HG03025 (cell line): ENCODE data around the gene NR1H2.

ENCODE experiments used
- ATAC-seq: cut with Tn5 transposase; IDR thresholded peaks from one replicate; pipeline ENCODE4 v1.9.1; 2021; ENCODE audit warnings: mild to moderate bottlenecking, moderate library complexity; ENCODE audit not compliant: unreplicated experiment, low FRiP score

NR1H2 gene

DNA sequence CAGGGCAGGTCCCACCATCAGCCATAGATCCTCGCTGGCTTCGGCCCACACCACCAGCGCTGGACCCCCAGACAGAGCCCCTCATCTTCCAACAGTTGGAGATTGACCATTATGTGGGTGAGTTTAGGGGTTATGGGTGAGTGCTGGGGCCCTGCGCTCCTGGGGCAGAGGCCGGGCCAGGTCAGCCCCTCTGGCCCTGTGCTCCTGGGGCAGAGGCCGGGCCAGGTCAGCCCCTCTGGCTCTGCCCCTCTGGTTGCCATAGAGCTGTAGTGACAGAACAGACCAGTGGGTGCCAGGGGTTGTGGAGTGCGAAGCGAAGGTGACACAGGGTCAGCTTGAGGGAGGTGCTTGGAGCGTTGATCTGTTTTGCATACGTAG, 23.1 kb downstream of the NR1H2 start:
- no peak for ATAC-seq

DNA sequence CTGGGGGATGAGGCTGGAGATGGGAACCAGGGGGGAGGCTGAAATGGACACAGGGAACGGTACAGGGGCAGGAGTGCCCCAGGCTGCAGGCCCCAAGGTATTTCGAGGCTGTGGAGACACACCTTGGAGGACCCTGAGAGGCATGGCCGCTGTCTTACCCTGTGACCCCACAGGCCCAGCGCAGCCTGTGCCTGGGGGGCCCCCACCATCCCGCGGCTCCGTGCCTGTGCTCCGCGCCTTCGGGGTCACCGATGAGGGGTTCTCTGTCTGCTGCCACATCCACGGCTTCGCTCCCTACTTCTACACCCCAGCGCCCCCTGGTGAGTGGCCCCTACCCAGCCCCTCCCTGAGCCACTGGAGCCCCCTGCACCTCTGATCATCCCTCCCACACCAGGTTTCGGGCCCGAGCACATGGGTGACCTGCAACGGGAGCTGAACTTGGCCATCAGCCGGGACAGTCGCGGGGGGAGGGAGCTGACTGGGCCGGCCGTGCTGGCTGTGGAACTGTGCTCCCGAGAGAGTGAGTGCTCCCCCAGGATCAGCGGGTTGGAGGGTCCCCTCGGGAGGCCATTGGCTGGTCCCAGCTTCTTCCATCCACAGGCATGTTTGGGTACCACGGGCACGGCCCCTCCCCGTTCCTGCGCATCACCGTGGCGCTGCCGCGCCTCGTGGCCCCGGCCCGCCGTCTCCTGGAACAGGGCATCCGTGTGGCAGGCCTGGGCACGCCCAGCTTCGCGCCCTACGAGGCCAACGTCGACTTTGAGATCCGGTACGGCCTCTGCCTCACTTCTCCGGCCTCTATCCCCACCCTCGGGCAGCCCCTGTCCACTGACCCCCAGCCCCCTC, 25.6 kb downstream of the NR1H2 start:
- ATAC-seq, result no peak

DNA sequence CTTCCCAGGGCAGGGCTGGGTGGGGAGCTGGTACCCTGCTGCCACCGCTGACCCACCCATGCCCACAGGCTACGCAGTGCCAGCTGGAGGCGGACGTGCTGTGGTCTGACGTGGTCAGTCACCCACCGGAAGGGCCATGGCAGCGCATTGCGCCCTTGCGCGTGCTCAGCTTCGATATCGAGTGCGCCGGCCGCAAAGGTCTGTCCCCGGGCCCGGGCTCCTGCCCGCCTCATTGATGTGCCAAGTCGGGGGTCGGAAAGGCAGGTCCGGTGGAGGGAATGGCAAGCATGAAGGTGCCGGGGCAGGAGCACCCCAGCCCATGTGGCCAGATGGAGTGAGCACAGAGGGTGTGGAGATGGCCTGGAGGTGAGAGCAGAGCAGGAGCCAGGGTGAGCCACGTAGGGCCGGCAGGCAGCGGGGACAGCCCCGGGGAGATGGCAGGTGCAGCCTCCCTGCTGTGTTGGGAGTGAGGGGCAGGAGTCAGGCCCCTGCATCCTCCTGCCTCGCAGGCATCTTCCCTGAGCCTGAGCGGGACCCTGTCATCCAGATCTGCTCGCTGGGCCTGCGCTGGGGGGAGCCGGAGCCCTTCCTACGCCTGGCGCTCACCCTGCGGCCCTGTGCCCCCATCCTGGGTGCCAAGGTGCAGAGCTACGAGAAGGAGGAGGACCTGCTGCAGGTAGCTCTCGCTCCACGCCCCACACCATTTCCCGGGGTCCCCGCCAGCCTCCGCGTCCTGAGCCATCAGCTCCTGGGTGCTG, 26.5 kb downstream of the NR1H2 start:
- ATAC-seq, result no peak

DNA sequence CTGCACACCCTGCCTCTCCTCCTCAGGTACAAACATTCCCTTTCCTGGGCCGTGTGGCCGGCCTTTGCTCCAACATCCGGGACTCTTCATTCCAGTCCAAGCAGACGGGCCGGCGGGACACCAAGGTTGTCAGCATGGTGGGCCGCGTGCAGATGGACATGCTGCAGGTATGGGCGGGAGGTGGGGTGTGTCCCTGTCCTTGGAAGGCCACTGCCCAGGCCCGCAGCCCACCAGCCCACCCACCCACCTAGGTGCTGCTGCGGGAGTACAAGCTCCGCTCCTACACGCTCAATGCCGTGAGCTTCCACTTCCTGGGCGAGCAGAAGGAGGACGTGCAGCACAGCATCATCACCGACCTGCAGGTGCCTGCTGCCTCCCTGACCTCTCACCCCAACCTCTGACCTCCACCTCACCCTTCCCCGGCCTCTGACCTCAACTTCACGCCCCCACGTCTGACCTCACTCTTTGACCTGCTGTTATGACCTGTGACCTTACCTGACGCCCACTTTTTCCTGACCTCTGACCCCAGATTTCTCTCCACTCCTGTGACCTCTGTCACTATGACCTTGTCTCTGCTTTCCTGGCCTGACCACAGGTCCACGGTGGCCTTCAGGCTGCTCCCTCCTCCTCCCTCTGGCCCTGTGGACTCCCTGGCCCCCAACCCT, 30.0 kb downstream of the NR1H2 start:
- no peak for ATAC-seq

DNA sequence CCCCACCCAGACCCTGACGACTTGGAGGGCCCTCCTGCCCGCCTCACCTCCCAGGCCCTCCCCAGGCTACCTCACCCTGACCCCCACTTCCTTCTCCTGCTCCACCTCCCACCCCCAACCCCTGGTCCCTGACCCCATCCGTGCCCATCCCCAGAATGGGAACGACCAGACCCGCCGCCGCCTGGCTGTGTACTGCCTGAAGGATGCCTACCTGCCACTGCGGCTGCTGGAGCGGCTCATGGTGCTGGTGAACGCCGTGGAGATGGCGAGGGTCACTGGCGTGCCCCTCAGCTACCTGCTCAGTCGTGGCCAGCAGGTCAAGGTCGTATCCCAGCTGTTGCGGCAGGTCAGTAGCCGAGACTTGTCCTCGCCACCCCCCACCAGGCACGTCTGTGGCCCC, 30.6 kb downstream of the NR1H2 start:
- ATAC-seq, result no peak

DNA sequence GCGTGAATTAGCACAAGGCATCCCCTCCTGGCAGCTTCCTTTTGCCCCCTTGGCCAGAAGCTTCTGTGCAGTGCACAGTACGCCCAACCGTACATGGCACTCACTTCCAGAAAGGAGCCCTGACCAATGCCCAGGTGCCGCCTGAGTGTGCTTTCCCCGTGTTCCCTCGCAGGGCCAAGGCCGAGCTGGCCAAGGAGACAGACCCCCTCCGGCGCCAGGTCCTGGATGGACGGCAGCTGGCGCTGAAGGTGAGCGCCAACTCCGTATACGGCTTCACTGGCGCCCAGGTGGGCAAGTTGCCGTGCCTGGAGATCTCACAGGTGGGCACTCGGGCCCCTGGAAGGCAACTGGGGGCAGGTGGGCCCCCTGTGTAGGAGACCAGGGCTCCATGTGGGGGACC, 33.1 kb downstream of the NR1H2 start:
- no peak for ATAC-seq

DNA sequence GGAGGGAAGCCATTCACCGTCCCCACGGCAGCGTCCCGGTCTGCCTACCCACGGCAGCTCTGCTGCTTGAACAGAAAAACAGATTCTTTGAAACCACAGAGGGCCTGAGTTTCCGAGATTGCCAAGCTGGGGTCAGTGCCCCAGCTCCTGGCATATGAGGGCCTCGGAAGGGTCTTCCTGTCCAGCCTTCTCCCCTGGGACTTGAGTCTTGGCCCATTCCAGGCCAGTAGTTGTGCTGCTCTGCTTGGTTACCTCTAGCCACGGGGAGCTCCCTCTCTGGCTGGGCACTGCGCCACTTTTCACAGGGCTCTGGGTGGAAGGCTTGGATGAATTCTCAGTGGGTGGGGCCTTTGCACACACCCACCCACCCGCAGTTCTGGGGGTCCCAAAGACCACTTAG, 33.9 kb downstream of the NR1H2 start:
- no peak for ATAC-seq

DNA sequence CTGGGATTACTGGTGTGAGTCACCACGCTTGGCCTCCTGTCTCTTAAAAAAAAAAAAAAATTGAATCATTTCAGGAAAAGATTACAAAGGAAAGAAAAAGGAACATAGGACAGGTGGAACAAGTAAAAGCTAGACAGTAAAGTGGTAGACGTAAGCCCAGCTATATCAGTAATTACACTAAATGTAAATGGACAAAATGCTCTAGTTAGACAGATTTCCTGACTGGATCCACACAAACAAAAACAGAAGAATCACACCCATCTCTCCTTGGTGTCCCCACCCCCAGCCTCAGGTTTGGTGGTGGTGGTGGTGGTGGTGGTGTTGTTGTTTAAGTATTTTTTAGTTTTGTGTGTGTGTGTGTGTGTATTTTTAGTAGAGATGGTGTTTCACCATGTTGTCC, 36.2 kb downstream of the NR1H2 start:
- ATAC-seq, result no peak

DNA sequence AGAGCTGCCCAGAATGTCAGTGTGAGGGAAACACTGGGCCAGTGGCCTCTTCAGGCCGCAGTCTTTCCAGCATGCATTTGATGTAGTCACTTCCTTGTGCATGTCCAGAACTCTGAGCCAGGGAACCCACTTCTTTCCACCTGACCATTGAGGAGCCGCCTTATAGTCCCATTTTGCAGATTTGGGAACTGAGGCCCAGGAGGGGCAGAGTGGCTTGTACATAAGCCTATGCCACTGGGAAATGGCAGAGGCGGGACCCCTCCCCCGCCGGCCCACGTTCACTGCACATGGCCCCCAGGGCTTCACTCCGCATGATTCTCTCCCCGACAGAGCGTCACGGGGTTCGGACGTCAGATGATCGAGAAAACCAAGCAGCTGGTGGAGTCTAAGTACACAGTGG, 36.8 kb downstream of the NR1H2 start:
- no peak for ATAC-seq

DNA sequence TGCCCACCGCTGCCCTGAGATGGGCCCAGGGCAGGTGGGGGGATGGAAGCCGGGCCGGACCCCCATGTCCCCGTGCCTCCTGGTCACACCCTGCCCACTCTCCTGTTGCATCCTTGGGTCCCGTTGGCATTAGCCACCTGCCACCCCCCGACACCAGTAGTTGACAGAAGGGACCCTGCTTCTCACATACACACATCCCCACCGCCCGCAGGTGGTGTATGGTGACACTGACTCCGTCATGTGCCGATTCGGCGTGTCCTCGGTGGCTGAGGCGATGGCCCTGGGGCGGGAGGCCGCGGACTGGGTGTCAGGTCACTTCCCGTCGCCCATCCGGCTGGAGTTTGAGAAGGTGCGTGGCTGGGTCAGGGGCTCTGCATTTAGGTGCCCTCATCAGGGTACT, 37.3 kb downstream of the NR1H2 start:
- no peak for ATAC-seq

DNA sequence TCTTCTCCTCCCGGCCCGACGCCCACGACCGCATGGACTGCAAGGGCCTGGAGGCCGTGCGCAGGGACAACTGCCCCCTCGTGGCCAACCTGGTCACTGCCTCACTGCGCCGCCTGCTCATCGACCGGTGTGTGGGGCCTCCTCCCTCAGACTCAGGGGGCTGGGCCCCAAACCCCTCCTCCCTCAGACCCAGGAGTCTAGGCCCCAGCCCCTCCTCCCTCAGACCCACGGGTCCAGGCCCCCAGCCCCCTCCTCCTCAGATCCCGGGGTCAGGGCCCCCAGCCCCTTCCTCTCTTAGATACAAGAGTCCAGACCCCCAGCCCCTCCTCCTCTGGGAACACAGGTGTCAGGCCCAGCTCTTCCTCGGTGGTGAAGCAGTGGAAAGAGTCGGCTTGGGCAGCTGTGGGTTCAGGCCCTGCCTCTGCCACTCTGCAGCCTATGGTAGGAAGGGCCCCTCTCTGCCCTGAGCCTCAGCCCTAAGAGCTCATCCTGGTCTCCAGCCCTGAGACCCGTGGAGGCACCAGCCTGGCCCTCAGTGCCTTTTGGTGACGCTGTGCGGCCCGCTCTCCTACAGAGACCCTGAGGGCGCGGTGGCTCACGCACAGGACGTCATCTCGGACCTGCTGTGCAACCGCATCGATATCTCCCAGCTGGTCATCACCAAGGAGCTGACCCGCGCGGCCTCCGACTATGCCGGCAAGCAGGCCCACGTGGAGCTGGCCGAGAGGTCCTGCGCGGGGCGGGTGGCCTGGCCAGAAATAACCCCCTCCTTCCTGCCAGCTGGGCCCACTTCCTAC, 38.8 kb downstream of the NR1H2 start:
- ATAC-seq, result peak; percentile 34

DNA sequence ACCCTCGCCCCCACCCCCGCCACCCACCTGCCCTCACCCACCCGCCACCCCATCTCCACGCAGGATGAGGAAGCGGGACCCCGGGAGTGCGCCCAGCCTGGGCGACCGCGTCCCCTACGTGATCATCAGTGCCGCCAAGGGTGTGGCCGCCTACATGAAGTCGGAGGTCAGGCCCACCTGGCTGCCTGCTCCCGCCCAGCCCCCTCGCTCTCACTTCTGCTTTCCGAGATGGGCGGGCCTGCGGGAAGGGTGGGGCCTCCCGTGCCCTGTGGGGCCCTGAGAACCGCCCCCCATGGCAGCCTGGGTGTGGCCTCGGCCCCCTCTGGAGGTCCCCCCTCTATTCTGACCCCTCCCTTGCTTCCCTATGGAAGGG, 39.4 kb downstream of the NR1H2 start:
- ATAC-seq, result peak; percentile 40

DNA sequence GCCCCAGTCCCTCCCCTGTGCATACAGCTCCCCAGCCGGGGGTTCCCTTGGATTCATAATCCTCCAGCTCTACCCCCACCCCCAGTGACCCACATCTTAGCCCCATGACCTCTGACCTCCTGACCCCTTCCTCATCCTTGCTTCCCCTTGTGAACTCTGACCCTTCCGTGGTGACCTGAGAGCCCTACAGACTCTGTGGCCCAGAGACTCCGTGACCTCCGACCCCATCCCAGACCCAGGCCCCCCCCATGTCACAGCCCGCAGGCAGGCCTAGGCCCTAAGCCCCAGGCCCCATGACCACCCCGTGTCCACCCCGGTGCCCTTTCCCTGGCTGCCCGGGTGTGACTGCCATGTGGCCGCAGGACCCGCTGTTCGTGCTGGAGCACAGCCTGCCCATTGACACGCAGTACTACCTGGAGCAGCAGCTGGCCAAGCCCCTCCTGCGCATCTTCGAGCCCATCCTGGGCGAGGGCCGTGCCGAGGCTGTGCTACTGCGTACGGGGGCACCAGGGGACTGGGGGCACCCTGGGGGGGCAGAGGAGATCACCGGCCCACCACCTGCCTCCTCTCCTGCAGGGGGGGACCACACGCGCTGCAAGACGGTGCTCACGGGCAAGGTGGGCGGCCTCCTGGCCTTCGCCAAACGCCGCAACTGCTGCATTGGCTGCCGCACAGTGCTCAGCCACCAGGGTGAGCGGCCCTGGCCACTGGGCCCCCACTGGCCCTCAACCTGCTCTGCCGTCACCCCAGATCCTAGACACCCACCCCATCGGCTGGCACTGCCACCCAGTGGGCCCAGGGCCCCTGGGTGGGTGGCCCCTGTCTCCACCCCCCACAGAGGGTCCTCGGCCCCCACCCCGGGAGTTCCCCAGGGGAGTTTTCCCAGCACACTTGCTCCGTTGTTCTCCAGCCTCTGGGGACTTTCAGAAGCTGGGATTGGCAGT, 40.0 kb downstream of the NR1H2 start:
- ATAC-seq, result no peak

DNA sequence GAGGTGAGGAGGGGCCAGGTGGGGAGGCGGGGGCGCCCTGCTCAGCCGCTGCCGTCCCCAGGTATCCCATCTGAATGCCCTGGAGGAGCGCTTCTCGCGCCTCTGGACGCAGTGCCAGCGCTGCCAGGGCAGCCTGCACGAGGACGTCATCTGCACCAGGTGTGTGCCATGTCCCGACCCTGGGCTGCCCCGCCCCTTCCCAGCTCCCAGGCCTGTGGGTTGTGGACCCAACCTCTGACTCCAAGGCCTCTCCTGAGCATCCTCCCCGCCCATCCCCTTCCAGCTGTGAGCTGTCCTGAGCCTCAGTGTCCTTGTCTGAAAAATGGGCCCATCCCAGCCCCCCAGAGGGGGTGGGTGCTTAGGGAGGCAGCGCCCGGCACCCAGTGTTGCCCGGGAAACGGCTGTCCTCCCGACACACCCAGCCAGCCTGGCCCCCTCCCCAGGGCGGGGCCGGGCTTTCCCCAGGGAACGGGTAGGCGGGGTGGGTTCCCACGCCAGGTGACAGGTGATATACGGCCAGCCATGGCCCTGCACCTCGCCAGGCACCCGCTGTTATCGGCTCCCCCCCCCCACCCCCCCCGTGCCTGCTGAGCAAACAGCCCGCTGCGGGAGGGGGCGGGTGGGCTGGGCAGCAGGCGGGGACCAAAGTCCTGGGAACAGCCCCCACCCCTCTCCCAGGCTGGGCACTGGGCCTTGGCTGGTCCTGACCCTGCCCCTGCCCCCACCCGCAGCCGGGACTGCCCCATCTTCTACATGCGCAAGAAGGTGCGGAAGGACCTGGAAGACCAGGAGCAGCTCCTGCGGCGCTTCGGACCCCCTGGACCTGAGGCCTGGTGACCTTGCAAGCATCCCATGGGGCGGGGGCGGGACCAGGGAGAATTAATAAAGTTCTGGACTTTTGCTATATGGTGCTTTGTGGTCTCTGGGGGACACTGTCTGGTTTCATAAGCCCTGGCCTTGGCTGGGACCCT, 41.1 kb downstream of the NR1H2 start:
- no peak for ATAC-seq

DNA sequence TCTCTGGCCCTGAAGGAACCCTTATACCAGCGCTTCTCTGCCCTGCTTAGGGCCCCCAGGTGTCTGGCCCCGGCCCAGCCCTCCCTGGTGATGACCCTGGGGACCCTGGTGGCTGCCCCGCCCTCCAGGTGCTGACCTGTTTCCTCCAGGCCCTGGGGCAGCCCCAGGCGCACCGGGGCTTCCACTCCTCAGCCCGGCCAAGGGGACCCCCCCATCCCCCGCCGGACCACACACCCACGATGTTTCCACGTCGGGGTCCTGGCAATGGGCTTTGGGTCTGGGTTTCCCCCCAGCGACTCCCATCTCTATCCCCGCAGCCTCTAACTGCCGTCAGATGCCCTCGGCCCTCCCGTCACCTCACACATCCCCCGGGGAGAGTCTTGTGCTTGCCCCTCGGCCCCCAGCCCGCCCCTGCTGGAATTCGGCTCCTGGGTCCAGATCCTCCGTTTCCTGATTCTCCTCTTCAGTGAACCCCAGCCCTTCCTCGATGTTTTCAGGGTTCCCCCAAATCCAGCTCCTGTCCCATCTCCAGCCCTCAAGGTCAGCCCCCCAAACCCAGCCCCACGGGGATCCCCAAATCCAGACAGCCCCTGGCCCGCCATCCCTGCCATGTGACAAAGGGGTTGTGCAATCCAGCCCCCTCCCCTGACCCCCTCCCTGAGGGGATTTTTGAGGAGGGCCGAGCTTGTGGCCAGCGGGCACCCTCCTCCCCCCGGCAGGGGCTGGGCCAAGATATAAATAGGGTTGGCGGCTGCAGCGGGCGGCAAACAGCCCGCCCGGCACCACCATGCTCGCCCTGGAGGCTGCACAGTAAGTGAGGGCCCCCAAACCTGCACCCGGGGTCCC, 42.1 kb downstream of the NR1H2 start, which contains the start of gene SPIB:
Gene SPIB (plus strand): TSS at position 763 of the 846 bp plus-strand sequence. CDS start 25 bp downstream, at position 788.
- ATAC-seq, result no peak

DNA sequence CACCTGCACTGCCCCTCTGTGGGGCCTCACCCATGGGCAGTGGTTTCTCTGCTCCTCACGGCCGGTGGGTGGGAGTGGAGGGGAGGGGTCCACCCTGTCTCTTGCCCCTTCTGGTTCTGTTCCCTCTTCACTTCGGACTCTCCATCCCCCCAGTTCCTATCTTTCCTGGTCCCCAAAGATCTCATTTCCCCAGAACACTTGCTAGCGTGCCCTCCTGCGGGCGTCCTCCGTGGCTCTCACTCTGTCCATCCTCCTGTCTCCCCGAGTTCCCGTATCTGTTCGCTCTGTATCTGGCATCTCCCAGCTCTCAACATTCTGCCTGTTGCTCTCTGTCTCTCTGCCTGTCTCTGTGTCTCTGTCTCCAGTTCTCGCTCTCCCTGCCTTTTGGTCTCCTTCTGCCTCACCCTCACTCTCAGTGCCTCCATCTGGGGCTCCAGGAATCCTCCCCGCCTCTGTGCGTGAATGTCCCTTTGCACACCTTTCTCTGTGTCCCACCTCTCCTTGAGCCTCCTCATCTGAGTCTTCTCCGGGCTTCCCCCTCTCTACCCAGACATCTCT, 42.8 kb downstream of the NR1H2 start:
- no peak for ATAC-seq

DNA sequence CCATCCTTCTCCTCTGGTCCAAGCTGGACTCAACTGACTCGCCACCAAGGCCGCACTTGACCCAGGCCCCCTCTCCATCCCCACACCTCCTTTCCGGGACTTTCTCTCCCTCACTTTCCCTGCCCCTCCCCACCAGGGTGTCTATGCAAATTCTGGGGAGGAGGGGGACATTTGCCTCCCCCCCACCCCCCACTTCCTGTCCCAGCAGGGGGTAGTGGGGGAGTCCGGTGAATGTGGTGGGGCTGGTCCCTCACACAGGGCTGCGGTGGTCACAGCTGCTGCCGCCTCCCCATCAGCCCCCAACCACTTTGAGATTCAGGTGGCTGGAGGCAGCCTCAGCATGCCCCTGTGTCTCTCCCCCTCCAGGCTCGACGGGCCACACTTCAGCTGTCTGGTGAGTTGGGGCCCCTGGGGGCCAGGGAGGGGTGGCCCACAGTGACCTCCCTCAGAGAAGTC, 43.4 kb downstream of the NR1H2 start:
- no peak for ATAC-seq
